Stimulated activated CD4-positive, alpha-beta T cell treated with anti-CD3 and anti-CD28 coated beads, Interleukin-2, amount 100 ng/mL, for 48 hours (primary cell): Measurements from ENCODE around the gene GAPDH.

Experiments
- DNase-seq, 2 donors: peaks; one replicate each; pipeline ENCODE4 v3.0.0-alpha.2; 2020

The GAPDH gene

DNA sequence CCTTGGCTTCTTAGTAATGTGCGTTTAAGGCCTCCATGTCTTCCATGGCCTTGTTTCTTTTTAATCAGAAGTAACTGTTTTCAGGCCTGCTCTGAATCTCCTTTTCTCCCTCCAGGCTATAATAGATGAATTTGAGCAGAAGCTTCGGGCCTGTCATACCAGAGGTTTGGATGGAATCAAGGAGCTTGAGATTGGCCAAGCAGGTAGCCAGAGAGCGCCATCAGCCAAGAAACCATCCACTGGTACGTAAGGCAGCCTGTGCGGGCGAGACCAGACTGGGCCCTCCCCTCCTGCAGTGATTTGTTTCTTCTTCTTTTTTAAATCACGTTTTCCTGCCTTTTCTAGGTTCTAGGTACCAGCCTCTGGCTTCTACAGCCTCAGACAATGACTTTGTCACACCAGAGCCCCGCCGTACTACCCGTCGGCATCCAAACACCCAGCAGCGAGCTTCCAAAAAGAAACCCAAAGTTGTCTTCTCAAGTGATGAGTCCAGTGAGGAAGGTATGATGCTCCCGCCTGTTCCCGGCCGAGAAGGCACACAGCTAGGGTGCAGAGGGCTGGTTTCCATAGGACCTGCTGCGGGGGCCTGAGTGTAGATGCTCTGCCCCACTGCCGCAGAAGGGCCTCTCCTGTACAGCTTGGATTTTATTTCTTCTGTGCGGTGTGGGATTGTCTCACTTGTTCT, 3.6 kb upstream of the GAPDH start:
- no peak for DNase-seq

DNA sequence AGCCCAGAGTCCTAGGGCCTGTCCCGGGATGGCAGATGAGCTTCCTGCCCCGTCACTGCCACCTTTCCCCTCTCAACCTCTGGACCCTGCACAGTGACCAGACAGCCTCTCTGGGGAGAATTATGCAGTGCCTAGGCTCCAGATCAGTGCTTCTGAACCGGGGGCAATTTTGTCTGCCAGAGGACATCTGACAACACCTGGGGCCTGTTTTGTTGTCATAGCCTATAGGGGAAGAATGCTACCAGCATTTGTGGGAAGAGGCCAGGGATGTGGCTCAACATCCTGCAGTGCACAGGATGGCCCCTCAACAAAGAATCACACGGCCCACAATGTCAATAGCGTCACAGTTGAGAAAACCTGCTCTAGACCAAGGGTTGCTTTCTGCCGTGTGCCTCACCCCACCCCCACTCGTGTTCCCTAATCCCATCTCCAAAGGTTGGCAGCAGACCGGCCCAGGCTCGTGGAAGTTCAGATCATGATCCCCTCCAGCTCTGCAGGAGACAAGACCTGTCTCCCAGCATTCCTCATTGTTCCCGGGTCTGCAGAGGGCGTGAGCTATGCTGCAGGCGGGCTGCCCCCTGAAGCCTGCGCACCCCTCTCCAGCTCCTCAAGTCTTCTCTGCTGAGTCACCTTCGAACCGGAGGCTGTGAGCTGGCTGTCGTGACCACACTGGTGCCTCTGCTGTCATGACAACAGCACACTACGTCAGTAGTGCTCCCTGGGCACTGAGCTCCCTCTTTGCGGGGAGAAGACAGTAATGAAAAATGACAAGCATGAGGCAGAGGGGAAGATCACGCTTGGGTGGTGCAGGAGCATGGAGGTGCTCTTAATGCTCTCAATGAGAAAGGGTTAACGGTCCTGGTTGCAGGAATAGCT, 2.0 kb upstream of the GAPDH start:
- DNase-seq = peak; percentile 72 to 74

DNA sequence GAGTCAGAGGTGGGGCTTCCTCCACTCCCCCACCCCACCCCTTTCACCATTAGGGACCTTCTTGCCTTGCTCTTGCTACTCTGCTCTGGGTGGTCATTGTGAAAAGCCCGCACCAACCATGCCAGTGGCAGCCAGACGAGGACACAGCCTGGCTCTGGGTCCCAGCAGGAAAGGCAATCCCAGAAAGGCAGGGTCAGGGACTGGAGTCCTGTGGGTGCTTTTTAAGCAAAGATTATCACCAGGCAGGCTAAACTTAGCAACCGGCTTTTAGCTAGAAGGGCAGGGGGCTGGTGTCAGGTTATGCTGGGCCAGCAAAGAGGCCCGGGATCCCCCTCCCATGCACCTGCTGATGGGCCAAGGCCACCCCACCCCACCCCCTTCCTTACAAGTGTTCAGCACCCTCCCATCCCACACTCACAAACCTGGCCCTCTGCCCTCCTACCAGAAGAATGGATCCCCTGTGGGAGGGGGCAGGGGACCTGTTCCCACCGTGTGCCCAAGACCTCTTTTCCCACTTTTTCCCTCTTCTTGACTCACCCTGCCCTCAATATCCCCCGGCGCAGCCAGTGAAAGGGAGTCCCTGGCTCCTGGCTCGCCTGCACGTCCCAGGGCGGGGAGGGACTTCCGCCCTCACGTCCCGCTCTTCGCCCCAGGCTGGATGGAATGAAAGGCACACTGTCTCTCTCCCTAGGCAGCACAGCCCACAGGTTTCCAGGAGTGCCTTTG, 1.2 kb upstream of the GAPDH start:
- DNase-seq = peak; percentile 45 to 53

DNA sequence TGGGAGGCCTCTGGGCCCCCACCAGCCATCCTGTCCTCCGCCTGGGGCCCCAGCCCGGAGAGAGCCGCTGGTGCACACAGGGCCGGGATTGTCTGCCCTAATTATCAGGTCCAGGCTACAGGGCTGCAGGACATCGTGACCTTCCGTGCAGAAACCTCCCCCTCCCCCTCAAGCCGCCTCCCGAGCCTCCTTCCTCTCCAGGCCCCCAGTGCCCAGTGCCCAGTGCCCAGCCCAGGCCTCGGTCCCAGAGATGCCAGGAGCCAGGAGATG, 729 bp upstream of the GAPDH start:
- DNase-seq = no peak

DNA sequence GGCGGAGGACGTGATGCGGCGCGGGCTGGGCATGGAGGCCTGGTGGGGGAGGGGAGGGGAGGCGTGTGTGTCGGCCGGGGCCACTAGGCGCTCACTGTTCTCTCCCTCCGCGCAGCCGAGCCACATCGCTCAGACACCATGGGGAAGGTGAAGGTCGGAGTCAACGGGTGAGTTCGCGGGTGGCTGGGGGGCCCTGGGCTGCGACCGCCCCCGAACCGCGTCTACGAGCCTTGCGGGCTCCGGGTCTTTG, 303 bp downstream of the GAPDH start:
- no peak for DNase-seq

DNA sequence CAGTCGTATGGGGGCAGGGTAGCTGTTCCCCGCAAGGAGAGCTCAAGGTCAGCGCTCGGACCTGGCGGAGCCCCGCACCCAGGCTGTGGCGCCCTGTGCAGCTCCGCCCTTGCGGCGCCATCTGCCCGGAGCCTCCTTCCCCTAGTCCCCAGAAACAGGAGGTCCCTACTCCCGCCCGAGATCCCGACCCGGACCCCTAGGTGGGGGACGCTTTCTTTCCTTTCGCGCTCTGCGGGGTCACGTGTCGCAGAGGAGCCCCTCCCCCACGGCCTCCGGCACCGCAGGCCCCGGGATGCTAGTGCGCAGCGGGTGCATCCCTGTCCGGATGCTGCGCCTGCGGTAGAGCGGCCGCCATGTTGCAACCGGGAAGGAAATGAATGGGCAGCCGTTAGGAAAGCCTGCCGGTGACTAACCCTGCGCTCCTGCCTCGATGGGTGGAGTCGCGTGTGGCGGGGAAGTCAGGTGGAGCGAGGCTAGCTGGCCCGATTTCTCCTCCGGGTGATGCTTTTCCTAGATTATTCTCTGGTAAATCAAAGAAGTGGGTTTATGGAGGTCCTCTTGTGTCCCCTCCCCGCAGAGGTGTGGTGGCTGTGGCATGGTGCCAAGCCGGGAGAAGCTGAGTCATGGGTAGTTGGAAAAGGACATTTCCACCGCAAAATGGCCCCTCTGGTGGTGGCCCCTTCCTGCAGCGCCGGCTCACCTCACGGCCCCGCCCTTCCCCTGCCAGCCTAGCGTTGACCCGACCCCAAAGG, 804 bp downstream of the GAPDH start:
- peak; percentile 70 to 71 for DNase-seq

DNA sequence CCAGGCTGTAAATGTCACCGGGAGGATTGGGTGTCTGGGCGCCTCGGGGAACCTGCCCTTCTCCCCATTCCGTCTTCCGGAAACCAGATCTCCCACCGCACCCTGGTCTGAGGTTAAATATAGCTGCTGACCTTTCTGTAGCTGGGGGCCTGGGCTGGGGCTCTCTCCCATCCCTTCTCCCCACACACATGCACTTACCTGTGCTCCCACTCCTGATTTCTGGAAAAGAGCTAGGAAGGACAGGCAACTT, 1.3 kb downstream of the GAPDH start:
- no peak for DNase-seq

DNA sequence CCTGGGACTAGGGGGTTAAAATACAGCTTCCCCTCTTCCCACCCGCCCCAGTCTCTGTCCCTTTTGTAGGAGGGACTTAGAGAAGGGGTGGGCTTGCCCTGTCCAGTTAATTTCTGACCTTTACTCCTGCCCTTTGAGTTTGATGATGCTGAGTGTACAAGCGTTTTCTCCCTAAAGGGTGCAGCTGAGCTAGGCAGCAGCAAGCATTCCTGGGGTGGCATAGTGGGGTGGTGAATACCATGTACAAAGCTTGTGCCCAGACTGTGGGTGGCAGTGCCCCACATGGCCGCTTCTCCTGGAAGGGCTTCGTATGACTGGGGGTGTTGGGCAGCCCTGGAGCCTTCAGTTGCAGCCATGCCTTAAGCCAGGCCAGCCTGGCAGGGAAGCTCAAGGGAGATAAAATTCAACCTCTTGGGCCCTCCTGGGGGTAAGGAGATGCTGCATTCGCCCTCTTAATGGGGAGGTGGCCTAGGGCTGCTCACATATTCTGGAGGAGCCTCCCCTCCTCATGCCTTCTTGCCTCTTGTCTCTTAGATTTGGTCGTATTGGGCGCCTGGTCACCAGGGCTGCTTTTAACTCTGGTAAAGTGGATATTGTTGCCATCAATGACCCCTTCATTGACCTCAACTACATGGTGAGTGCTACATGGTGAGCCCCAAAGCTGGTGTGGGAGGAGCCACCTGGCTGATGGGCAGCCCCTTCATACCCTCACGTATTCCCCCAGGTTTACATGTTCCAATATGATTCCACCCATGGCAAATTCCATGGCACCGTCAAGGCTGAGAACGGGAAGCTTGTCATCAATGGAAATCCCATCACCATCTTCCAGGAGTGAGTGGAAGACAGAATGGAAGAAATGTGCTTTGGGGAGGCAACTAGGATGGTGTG, 1.9 kb downstream of the GAPDH start:
- peak in 1 of 2 donors; percentile 13 for DNase-seq

DNA sequence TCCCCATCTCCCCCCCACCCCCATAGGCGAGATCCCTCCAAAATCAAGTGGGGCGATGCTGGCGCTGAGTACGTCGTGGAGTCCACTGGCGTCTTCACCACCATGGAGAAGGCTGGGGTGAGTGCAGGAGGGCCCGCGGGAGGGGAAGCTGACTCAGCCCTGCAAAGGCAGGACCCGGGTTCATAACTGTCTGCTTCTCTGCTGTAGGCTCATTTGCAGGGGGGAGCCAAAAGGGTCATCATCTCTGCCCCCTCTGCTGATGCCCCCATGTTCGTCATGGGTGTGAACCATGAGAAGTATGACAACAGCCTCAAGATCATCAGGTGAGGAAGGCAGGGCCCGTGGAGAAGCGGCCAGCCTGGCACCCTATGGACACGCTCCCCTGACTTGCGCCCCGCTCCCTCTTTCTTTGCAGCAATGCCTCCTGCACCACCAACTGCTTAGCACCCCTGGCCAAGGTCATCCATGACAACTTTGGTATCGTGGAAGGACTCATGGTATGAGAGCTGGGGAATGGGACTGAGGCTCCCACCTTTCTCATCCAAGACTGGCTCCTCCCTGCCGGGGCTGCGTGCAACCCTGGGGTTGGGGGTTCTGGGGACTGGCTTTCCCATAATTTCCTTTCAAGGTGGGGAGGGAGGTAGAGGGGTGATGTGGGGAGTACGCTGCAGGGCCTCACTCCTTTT, 2.7 kb downstream of the GAPDH start:
- peak in 1 of 2 donors; percentile 22 for DNase-seq

DNA sequence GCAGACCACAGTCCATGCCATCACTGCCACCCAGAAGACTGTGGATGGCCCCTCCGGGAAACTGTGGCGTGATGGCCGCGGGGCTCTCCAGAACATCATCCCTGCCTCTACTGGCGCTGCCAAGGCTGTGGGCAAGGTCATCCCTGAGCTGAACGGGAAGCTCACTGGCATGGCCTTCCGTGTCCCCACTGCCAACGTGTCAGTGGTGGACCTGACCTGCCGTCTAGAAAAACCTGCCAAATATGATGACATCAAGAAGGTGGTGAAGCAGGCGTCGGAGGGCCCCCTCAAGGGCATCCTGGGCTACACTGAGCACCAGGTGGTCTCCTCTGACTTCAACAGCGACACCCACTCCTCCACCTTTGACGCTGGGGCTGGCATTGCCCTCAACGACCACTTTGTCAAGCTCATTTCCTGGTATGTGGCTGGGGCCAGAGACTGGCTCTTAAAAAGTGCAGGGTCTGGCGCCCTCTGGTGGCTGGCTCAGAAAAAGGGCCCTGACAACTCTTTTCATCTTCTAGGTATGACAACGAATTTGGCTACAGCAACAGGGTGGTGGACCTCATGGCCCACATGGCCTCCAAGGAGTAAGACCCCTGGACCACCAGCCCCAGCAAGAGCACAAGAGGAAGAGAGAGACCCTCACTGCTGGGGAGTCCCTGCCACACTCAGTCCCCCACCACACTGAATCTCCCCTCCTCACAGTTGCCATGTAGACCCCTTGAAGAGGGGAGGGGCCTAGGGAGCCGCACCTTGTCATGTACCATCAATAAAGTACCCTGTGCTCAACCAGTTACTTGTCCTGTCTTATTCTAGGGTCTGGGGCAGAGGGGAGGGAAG, 3.5 kb downstream of the GAPDH start:
- peak; percentile 78 to 80 for DNase-seq

DNA sequence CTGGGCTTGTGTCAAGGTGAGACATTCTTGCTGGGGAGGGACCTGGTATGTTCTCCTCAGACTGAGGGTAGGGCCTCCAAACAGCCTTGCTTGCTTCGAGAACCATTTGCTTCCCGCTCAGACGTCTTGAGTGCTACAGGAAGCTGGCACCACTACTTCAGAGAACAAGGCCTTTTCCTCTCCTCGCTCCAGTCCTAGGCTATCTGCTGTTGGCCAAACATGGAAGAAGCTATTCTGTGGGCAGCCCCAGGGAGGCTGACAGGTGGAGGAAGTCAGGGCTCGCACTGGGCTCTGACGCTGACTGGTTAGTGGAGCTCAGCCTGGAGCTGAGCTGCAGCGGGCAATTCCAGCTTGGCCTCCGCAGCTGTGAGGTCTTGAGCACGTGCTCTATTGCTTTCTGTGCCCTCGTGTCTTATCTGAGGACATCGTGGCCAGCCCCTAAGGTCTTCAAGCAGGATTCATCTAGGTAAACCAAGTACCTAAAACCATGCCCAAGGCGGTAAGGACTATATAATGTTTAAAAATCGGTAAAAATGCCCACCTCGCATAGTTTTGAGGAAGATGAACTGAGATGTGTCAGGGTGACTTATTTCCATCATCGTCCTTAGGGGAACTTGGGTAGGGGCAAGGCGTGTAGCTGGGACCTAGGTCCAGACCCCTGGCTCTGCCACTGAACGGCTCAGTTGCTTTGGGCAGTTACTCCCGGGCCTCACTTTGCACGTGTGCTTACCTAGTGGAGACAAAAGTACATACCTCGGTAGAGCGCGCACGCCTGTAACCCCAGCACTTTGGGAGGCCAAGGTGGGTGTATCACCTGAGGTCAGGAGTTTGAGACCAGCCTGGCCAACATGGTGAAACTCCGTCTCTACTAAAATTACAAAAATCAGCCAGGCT, 4.3 kb downstream of the GAPDH start:
- peak; percentile 42 to 43 for DNase-seq

DNA sequence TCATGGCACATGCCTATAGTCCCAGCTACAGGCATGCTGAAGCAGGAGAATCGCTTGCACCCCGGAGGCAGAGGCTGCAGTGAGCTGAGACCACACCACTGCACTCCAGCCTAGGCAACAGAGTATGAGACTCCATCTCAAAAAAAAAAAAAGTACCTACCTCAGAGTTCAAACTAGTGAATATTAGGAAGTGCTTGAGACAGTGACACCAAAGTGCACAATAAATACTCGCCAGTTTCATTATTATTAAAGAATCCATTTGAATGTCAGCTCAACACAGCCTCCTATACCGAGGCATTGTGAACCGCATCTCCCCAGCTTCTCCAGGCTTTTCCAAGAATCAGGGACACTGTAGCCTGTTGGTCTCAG, 5.0 kb downstream of the GAPDH start:
- no peak for DNase-seq

DNA sequence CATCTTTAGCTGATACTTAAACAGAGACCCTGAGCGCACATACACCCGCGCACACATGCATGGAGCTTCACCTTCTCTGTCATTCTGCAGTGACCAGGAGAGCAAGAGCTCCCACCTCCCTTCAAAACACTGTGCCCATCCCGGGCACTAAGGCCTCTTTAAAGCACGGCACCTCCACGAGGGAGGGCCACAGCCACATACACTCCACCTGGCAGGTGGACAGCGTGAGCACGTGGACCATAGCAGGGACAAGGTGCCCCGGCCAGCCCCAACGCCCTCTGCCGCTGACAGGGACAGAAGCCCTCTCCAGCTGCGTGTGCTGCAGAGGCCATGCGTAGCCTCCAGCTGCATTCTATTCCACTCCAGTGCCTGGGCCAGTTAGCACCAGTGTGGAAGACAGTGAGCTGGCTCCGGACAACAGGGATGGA, 5.4 kb downstream of the GAPDH start:
- no peak for DNase-seq

DNA sequence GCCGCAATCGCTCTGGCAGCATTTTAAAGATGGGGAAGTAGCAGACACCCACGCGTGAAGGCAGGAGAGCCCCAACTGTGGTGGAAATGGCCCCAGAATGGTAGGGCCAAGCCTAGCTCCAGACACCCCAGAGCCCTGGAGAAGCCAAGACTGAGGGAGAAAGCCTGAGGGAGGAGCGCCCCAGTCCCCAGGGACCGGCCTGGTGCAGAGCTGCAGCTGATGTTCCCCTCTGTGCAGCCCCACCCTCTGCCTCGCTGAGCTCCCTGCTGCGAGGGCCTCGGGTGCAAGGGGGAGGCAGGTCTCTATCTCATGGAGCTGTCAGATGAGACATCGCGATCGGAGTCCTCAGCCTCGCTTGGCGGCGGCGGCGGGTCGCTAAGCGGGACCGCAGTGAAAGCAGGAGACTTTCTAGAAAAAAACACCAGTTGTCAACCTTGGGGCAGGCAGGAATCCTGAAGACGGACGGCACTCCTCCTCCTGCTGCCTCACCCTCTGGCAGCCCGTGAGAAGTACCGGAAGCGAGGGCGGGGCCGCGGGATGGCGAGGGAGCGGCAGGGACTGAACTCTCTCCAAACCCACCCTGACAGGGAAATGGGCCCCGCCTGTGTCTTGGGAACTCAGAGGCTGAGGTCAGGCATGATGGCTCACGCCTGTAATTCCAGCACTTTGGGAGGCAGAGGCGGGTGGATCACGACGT, 6.0 kb downstream of the GAPDH start:
- DNase-seq = peak; percentile 31 to 37

DNA sequence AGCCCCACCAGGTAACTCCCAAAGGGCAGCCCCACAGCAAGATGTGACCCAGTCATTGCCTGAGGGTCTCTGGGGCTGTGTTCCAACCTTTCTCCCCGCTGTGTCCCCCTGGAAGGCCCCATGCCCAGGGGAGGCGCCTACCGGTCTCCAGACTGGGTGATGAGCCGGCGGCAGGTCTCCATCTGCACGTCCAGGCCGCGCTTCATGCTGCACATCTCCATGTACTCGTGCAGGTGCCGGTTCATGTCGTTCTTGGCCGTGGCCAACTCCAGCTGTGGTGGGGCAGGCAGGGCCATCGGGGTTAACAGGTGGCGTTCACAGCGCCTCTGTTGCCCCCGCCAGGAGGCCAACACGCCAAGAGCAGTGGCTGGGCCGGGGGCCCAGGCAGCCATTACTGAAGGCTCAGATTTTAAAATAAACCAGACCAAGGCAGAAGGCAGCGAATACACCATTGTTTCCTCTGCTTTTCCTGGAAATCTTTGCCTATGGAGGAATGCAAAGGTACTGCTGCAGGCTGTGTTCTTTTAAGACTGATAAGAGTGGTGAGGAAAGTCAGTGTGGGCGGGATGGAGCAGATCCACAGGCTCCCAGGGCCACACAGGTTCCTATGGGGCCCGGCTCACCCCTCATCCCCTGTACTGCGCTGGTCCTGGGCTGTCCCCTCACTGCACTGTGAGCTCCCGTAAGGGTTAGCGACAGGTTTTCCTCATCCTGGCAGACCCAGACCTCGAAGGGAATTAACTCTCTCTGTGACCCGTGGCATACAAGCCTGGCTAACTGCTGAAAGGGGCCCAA, 7.3 kb downstream of the GAPDH start:
- DNase-seq = no peak

DNA sequence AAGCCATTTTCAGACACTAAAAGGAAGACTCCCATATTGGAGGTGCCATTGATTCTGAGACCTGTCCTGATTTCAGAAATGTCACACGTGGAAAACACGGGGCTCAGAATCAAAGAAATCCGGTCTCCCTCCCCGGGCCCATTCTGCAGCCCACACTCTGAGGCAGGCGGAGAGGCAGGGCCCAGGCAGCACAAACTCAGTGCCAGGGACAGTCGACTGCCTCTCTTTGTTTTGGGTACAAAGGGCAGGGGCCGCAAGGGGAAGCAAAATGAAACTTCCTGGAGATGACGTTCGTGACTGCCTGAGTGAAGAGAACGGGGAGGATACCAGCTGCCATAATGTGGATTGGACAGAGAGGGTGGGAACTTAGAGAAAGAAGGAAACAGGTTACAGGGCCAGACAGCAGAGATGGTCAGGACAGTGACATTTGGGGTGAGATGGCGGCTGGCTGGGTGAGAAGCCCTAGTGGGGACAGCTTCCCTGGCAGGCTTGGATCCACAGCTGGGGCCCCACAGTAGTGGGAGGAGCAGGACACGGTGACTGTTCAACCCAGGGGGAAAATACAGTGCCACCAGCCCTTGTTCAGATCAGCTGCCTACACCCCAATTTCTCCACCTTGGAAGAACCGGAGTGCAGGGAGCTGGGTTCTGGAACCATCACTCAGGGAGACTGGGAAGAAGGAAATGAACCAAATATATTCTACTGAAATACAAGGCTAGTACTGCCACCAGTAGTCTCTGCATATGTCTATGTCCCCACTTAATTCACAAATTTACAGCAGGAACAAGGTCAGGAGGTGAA, 8.1 kb downstream of the GAPDH start:
- DNase-seq = no peak

DNA sequence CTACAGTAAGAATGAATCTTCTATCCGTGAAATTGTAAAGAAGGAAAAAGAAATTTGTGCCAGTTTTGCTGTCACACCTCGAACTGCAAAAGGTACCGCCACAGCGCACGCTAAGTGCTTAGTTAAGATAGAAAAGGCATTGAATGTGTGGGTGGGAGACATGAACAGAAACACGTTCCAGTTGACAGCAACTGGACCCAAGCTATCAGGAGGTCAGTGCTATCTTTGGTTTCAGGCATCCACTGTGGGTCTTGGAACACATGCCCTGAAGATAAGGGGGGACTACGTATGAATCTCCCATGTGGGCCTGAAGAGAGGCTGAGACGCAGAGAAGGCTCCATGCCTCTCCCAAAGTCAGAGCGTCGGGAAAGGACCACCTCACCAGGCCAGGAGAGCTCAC, 11.7 kb downstream of the GAPDH start:
- no peak for DNase-seq

DNA sequence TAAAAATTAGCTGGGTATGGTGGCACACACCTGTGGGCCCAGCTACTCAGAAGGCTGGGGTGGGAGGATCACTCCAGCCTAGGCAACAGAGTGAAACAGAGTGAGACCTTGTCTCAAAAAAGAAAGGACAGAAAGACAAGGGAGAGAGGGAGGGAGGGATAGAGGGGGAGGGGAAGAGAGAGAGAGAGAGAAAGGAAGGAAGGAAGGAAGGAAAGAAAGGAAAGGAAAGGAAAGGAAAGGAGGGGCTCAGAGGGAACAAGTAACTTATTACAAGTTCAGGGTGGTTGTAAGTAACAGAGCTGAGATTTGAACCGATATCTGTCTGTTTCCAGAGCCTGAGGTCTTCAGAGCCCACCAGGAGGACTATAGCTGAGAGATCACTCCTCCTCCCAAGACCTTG, 13.2 kb downstream of the GAPDH start:
- DNase-seq = no peak
